Measurements from ENCODE around the gene SNTB2.

Gene SNTB2

DNA sequence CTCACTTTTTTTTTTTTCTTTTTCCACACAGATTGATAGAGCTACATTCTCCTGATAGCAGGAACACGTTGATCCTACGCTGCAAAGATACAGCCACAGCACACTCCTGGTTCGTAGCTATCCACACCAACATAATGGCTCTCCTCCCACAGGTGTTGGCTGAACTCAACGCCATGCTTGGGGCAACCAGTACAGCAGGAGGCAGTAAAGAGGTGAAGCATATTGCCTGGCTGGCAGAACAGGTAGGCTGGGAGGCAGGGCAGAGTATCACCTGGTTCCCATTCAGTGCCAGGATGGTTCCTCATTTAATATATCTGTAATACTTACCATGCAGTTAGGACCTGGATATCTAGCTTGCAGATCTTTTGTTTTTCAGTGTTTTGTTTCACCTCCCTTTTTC lies 73.1 kb downstream of the SNTB2 start:
- TF ChIP-seq, protein P1, sequence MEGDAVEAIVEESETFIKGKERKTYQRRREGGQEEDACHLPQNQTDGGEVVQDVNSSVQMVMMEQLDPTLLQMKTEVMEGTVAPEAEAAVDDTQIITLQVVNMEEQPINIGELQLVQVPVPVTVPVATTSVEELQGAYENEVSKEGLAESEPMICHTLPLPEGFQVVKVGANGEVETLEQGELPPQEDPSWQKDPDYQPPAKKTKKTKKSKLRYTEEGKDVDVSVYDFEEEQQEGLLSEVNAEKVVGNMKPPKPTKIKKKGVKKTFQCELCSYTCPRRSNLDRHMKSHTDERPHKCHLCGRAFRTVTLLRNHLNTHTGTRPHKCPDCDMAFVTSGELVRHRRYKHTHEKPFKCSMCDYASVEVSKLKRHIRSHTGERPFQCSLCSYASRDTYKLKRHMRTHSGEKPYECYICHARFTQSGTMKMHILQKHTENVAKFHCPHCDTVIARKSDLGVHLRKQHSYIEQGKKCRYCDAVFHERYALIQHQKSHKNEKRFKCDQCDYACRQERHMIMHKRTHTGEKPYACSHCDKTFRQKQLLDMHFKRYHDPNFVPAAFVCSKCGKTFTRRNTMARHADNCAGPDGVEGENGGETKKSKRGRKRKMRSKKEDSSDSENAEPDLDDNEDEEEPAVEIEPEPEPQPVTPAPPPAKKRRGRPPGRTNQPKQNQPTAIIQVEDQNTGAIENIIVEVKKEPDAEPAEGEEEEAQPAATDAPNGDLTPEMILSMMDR (IDR thresholded peaks at IDR 0.05), result no peak
- Histone ChIP-seq H3K4me3 (no peak overlapping the region), H3K9me3 (no peaks in the 10 kb centered on the region), H3K27ac (no peak overlapping the region), H3K4me1 (no peaks in the 10 kb centered on the region), H3K27me3 (no peaks in the 10 kb centered on the region), H3K36me3 (peaks cover 4 to 12% (median 10%) of the 10 kb centered on the region in 3 donors)
- intact Hi-C loops (cut with DNase I; ENCODE audit: low total_unique reads), result loop anchor here (10.0 kb wide), 1 partner anchor 45 kb away; no protein-coding TSS in a partner anchor
- DNase-seq, result no peak

GRCh38 chr16:69260506-69260905 lies 73.5 kb downstream of the SNTB2 start:
- Histone ChIP-seq H3K4me3 (no peak overlapping the region), H3K27ac (no peak overlapping the region), H3K9me3 (no peaks in the 10 kb centered on the region), H3K36me3 (peaks cover 4 to 12% (median 10%) of the 10 kb centered on the region in 3 donors), H3K4me1 (no peaks in the 10 kb centered on the region), H3K27me3 (no peaks in the 10 kb centered on the region)
- TF ChIP-seq, protein P1 (IDR thresholded peaks at IDR 0.05), result no peak
- DNase-seq, result no peak
- intact Hi-C loops (cut with DNase I; ENCODE audit: low total_unique reads), result loop anchor here (10.0 kb wide), 1 partner anchor 46 kb away; no protein-coding TSS in a partner anchor

DNA sequence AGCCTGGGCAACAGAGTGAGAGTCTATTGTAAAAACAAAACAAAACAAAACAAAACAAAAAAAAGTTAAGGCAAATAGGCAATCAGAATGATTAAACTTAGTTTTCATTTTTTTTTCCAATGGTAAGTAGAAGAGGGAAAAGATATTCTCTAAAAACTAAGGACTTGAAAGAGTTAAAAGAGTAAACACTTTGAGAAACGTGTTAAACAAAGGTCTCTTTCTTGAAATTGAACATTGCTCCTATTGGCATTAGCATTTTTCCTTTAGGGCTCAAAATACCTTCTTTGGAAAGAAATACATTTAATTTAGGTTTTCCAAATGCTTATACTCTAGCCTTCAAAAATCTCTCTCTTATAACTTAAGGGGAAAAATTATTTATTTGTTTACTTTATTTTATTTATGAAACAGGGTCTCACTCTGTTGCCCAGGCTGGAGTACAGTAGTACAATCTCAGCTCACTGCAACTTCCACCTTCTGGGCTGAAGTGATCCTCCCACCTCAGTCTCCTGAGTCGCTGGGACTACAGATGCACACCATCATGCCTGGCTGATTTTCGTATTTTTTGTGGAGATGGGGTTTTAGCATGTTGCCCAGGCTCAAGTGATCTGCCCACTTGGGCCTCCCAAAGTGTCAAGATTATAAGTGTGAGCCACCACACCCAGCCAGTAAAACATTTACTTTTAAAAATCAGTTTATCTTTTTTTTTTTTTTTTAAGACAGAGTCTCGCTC lies 79.5 kb downstream of the SNTB2 start:
- no peak for DNase-seq
- Histone ChIP-seq H3K27ac (no peak overlapping the region), H3K4me1 (no peaks in the 10 kb centered on the region), H3K4me3 (no peak overlapping the region), H3K27me3 (no peaks in the 10 kb centered on the region), H3K36me3 (peaks cover 6 to 16% (median 10%) of the 10 kb centered on the region in 3 donors), H3K9me3 (no peaks in the 10 kb centered on the region)
- intact Hi-C loops (cut with DNase I; ENCODE audit: low total_unique reads), result loop anchor here (10.0 kb wide), 1 partner anchor 52 kb away; no protein-coding TSS in a partner anchor
- TF ChIP-seq, protein P1 (IDR thresholded peaks at IDR 0.05), result no peak

DNA sequence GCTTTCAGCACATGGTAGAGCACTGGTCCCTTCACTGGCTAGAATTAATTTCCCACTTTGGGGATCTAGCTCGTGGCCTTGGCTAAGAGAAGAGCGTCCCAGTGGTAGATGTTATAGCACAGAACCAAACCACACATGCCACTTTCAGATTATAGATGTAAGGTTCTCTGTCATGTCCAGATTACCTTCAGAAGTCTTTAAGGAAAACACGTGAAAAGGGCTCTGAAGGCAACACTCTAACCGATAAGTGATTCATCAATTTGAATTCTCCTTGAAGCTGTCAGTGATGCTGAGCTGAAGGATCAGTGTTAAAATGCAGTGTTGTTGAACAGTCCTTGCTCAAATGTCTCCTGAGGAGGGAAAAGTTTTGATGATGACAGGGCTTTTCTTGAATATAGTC lies 80.7 kb downstream of the SNTB2 start:
- TF ChIP-seq, protein P1 (IDR thresholded peaks at IDR 0.05), result no peak
- Histone ChIP-seq H3K36me3 (peaks cover 0 to 19% (median 10%) of the 10 kb centered on the region in 3 donors), H3K4me1 (peaks cover 0 to 2% (median 0%) of the 10 kb centered on the region in 4 donors), H3K27me3 (no peaks in the 10 kb centered on the region), H3K27ac (no peak overlapping the region), H3K9me3 (no peaks in the 10 kb centered on the region), H3K4me3 (no peak overlapping the region)
- intact Hi-C loops (cut with DNase I; ENCODE audit: low total_unique reads), result loop anchor here (10.0 kb wide), 1 partner anchor 53 kb away; no protein-coding TSS in a partner anchor
- no peak for DNase-seq

DNA sequence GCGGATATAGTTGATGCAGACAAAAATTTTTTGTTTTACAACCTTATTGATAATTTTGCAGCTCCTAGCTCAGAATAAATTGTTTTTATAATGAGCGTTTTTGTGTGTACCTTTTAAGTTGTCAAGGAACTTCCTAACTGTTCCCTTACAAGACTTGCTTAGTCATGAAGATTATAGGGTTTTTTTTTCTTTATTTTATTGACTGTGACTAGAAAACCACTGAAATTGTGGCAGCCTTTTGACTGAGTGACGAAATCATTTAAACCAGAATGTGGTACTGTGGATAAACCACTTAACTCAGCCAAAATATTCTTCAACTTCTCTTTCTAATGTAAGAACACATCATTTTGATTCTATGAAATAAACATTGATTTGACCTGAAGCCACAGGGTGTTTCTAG lies 83.4 kb downstream of the SNTB2 start:
- intact Hi-C loops (cut with DNase I; ENCODE audit: low total_unique reads), result no loop called here
- Histone ChIP-seq H3K36me3 (peaks cover 0 to 19% (median 10%) of the 10 kb centered on the region in 3 donors), H3K4me3 (no peak overlapping the region), H3K27ac (no peak overlapping the region), H3K27me3 (no peaks in the 10 kb centered on the region), H3K9me3 (no peaks in the 10 kb centered on the region), H3K4me1 (peaks cover 0 to 17% (median 2%) of the 10 kb centered on the region in 4 donors)
- TF ChIP-seq, protein P1 (IDR thresholded peaks at IDR 0.05), result no peak
- no peak for DNase-seq

All from tibial artery (tissue), 4 donors.